ENCODE results near the gene CDC42EP3.

- TF ChIP-seq CTCF (IDR thresholded peaks at IDR 0.05) (no peak), EP300 (IDR thresholded peaks at IDR 0.05) (no peak), POLR2A (IDR thresholded peaks at IDR 0.05) (no peak)
Observed at GRCh38 chr2:37720533-37721200, 49.2 kb upstream of the CDC42EP3 start.
